22Rv1 (cell line): ENCODE measurements around the gene GNG12.

Source experiments
- H3K27ac ChIP-seq: fragments of 450-650 bp; 2 replicates; pipeline ENCODE4 v1.5.1; 2017
- CTCF ChIP-seq: fragments of 450-650 bp; IDR thresholded peaks from 2 replicates; pipeline ENCODE4 v1.5.1; 2017; ENCODE audit warnings: mild to moderate bottlenecking
- ZFX ChIP-seq: fragments of 450-650 bp; IDR thresholded peaks from 2 replicates; pipeline ENCODE4 v1.6.1; 2017; ENCODE audit warnings: antibody characterized with exemption, borderline replicate concordance

GNG12 gene

GRCh38 chr1:67719329-67720196 is 113.7 kb downstream of the GNG12 start:
- H3K27ac ChIP-seq: no peak overlapping the region
- no peak for TF ChIP-seq ZFX
- TF ChIP-seq CTCF: no peak

GRCh38 chr1:67717876-67718275 is 115.4 kb downstream of the GNG12 start:
- no peak overlapping the region for H3K27ac ChIP-seq
- TF ChIP-seq ZFX (no peak), CTCF (no peak)

GRCh38 chr1:67716800-67717199 is 116.5 kb downstream of the GNG12 start:
- no peak for TF ChIP-seq ZFX
- TF ChIP-seq CTCF: no peak
- H3K27ac ChIP-seq: peak overlapping the region; percentile 20; the same call in 1 of the 2 replicates

DNA sequence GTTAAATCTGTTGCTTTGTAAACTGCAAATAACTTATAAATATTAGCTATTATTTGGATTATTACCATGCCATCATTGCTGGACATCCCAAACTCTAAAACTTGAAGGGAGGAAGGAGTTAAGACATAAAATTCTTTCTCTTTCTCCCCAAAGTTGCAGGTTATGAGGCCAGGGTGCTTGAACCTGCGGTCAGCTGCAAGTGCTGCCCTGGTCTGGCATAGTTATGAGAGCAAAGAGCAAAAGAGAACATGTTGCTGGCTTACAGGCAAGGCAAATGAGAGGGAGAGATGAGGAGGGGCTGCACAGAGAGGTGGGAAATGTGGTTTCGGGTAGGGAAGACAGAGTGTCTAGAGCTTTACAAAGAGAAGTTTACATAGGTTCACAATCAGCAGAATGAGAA is 117.4 kb downstream of the GNG12 start:
- TF ChIP-seq CTCF: no peak
- no peak for TF ChIP-seq ZFX
- no peak overlapping the region for H3K27ac ChIP-seq

DNA sequence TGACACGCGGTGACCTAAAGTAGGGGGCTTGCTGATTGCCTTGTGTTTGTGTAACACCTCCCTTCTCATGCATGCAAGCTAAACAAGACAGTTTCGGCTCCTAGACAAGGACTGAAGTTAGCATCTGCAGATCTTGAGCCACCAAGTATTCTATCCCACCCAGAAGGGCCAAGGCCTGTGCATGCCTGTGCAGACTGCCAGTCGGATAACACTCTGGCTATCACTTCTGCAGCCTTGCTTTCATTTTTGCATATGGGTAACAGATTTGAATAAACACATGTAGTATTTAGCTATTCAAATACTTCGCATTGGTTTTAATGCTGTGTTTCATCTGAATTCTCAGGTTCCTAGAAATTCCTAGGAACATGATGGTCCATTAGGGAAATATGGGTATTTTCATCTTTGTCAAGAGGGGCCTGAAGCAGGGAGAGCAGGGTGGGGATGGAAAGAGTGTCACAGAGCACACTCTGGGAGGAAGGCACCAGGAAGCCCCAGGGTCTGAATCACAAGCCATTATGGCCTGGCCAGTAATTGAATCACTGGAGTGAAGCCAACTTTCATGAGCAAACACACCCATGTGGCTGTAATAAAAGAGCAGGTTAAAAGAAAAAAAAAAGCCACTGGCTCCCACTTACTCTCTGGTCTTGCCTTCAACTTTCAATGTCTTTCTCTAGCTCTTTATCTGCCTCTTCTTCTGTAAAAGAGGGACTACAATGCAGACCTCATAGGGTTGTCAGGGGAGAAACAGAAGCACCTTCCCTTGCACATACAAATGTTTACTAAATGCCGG is 120.0 kb downstream of the GNG12 start:
- H3K27ac ChIP-seq: no peak overlapping the region
- TF ChIP-seq ZFX (no peak), CTCF (no peak)

GRCh38 chr1:67711855-67712212 is 121.4 kb downstream of the GNG12 start:
- TF ChIP-seq ZFX (no peak), CTCF (no peak)
- no peak overlapping the region for H3K27ac ChIP-seq
